Loucy (cell line): ENCODE data around the gene BGN.

Source experiments
- H2AFZ ChIP-seq: fragments of 200-600 bp; sonication (generic); 2 replicates; pipeline ENCODE4 v1.6.0; 2016; ENCODE audit warnings: antibody characterized with exemption, mild to moderate bottlenecking, low read length, moderate library complexity
- H3F3A ChIP-seq: fragments of 200-600 bp; 2 replicates; pipeline ENCODE4 v1.6.0; 2016; ENCODE audit warnings: antibody characterized with exemption, low read depth, mild to moderate bottlenecking
- H3K27me3 ChIP-seq: fragments of 200-600 bp; sonication (generic); 2 replicates; pipeline ENCODE4 v1.6.1; 2014; ENCODE audit warnings: low read length, mild to moderate bottlenecking; ENCODE audit not compliant: insufficient read depth, poor library complexity, severe bottlenecking
- H3K36me3 ChIP-seq: fragments of 200-600 bp; sonication (generic); 2 replicates; pipeline ENCODE4 v1.6.1; 2016; ENCODE audit warnings: low read length; ENCODE audit not compliant: insufficient read depth
- H3K4me1 ChIP-seq: fragments of 200-600 bp; sonication (generic); 2 replicates; pipeline ENCODE4 v1.5.1; 2014; ENCODE audit warnings: low read length, mild to moderate bottlenecking; ENCODE audit not compliant: insufficient read depth, poor library complexity, severe bottlenecking
- H3K4me2 ChIP-seq: fragments of 200-600 bp; sonication (generic); 2 replicates; pipeline ENCODE4 v1.6.0; 2014; ENCODE audit warnings: antibody characterized with exemption, low read length, low read depth, mild to moderate bottlenecking; ENCODE audit not compliant: poor library complexity, severe bottlenecking
- H3K4me3 ChIP-seq: fragments of 200-600 bp; sonication (generic); 2 replicates; pipeline ENCODE4 v1.5.1; 2014; ENCODE audit warnings: low read length, mild to moderate bottlenecking, mixed read lengths; ENCODE audit not compliant: poor library complexity, severe bottlenecking
- H3K79me2 ChIP-seq: fragments of 200-600 bp; sonication (generic); 2 replicates; pipeline ENCODE4 v1.6.1; 2014; ENCODE audit warnings: low read length; ENCODE audit not compliant: insufficient read depth
- H3K9ac ChIP-seq: fragments of 200-600 bp; sonication (generic); 2 replicates; pipeline ENCODE4 v1.6.0; 2014; ENCODE audit warnings: mild to moderate bottlenecking, low read depth, low read length, moderate library complexity; ENCODE audit not compliant: poor library complexity, severe bottlenecking
- H3K9me2 ChIP-seq: fragments of 200-600 bp; sonication (generic); replicated peaks from 2 replicates; pipeline ENCODE4 v1.6.1; 2016; ENCODE audit warnings: low read depth, low read length, mixed read lengths
- H3K9me3 ChIP-seq: fragments of 200-600 bp; sonication (generic); 2 replicates; pipeline ENCODE4 v1.6.1; 2014; ENCODE audit warnings: mild to moderate bottlenecking, antibody characterized with exemption, low read length, low read depth; ENCODE audit not compliant: insufficient read depth
- H4K20me1 ChIP-seq: fragments of 200-600 bp; sonication (generic); 2 replicates; pipeline ENCODE4 v1.6.0; 2014; ENCODE audit warnings: antibody characterized with exemption, low read length, mild to moderate bottlenecking; ENCODE audit not compliant: insufficient read depth, poor library complexity, severe bottlenecking
- CTCF ChIP-seq: fragments of 200-600 bp; sonication (generic); conservative IDR thresholded peaks from 2 replicates; pipeline ENCODE4 v1.5.1; 2014; ENCODE audit warnings: mild to moderate bottlenecking, antibody characterized with exemption, low read length
- EZH2phosphoT487 ChIP-seq: fragments of 200-600 bp; IDR thresholded peaks from 2 replicates; pipeline ENCODE4 v1.6.1; 2018; ENCODE audit warnings: antibody characterized with exemption, mild to moderate bottlenecking, moderate library complexity, borderline replicate concordance

Gene BGN

GRCh38 chrX:153494541-153495361 is at the start of gene BGN:
TSS of gene BGN (plus strand) at chrX:153494980. CDS start at chrX:153504632, 9,652 bp downstream.
- no peak within 1 kb of the TSS for H2AFZ ChIP-seq
- no peaks in the 10 kb centered on the region for H3K36me3 ChIP-seq
- no peaks in the 10 kb centered on the region for H3F3A ChIP-seq
- no peaks in the 10 kb centered on the region for H4K20me1 ChIP-seq
- no peak within 1 kb of the TSS for H3K9ac ChIP-seq
- no peaks in the 10 kb centered on the region for H3K79me2 ChIP-seq
- H3K27me3 ChIP-seq, result no peaks in the 10 kb centered on the region
- H3K4me2 ChIP-seq, result no peak within 1 kb of the TSS
- H3K9me2 ChIP-seq, result no peaks in the 10 kb centered on the region
- H3K4me1 ChIP-seq, result no peaks in the 10 kb centered on the region
- H3K4me3 ChIP-seq, result no peak within 1 kb of the TSS
- no peaks in the 10 kb centered on the region for H3K9me3 ChIP-seq
- TF ChIP-seq EZH2phosphoT487, result no peak
- TF ChIP-seq CTCF, result no peak

GRCh38 chrX:153445106-153445855 is 49.5 kb upstream of the BGN start:
- H3K4me1 ChIP-seq, result no peaks in the 10 kb centered on the region
- no peak for TF ChIP-seq EZH2phosphoT487
- TF ChIP-seq CTCF, result no peak
- no peaks in the 10 kb centered on the region for H3K9me3 ChIP-seq
- no peaks in the 10 kb centered on the region for H3K27me3 ChIP-seq
- H3K9me2 ChIP-seq, result no peaks in the 10 kb centered on the region
- no peaks in the 10 kb centered on the region for H3K79me2 ChIP-seq
- no peak overlapping the region for H3K9ac ChIP-seq
- H4K20me1 ChIP-seq, result no peaks in the 10 kb centered on the region
- H3K4me2 ChIP-seq, result no peak overlapping the region
- no peaks in the 10 kb centered on the region for H3K36me3 ChIP-seq
- H2AFZ ChIP-seq, result no peak overlapping the region
- no peaks in the 10 kb centered on the region for H3F3A ChIP-seq
- H3K4me3 ChIP-seq, result no peak overlapping the region

GRCh38 chrX:153445856-153446635 is 48.7 kb upstream of the BGN start, which contains the start of gene TREX2:
TSS of gene TREX2 (minus strand) at chrX:153446056. CDS start at chrX:153445430, 626 bp downstream.
- H3K79me2 ChIP-seq, result no peaks in the 10 kb centered on the region
- H3K36me3 ChIP-seq, result no peaks in the 10 kb centered on the region
- H3F3A ChIP-seq, result no peaks in the 10 kb centered on the region
- H3K4me3 ChIP-seq, result no peak within 1 kb of the TSS
- H4K20me1 ChIP-seq, result no peaks in the 10 kb centered on the region
- no peak for TF ChIP-seq CTCF
- no peak for TF ChIP-seq EZH2phosphoT487
- H2AFZ ChIP-seq, result no peak within 1 kb of the TSS
- H3K9me3 ChIP-seq, result no peaks in the 10 kb centered on the region
- H3K4me1 ChIP-seq, result no peaks in the 10 kb centered on the region
- no peak within 1 kb of the TSS for H3K9ac ChIP-seq
- H3K4me2 ChIP-seq, result no peak within 1 kb of the TSS
- H3K27me3 ChIP-seq, result no peaks in the 10 kb centered on the region
- H3K9me2 ChIP-seq, result no peaks in the 10 kb centered on the region
